Stimulated activated CD4-positive, alpha-beta T cell treated with anti-CD3 and anti-CD28 coated beads, Interleukin-4, amount 100 ng/mL, for 4 hours (primary cell): ENCODE measurements around the gene ITGAD.
A peak's percentile ranks its signal among the peaks of the same experiment; 100 is the strongest.
"Not testable (repeated sequence)": the region's sequence is repeated elsewhere in the genome, so short reads cannot be mapped to it uniquely, and the experiment has no call there.

ENCODE experiments used
- DNase-seq, 2 experiments: peaks; one replicate each; pipeline ENCODE4 v3.0.0-alpha.2; 2020

ITGAD gene

GRCh38 chr16:31407406-31407805 is 14.3 kb downstream of the ITGAD start:
- DNase-seq, result no peak

GRCh38 chr16:31409433-31409832 is 16.3 kb downstream of the ITGAD start:
- DNase-seq, result no peak

- DNase-seq, result no peak
Observed at GRCh38 chr16:31410082-31410481, 16.9 kb downstream of the ITGAD start.

- DNase-seq, result no peak
Observed at GRCh38 chr16:31411024-31411844, 18.1 kb downstream of the ITGAD start.

GRCh38 chr16:31412750-31413149 is 19.6 kb downstream of the ITGAD start:
- DNase-seq, result no peak

GRCh38 chr16:31413381-31413780 is 20.2 kb downstream of the ITGAD start:
- DNase-seq, result no peak

GRCh38 chr16:31413943-31414342 is 20.8 kb downstream of the ITGAD start:
- DNase-seq, result no peak

GRCh38 chr16:31414706-31415105 is 21.6 kb downstream of the ITGAD start:
- DNase-seq, result no peak

GRCh38 chr16:31416371-31416770 is 23.2 kb downstream of the ITGAD start:
- no peak for DNase-seq

GRCh38 chr16:31417036-31417435 is 23.9 kb downstream of the ITGAD start:
- DNase-seq, result not testable (repeated sequence)

- no peak for DNase-seq
Observed at GRCh38 chr16:31417916-31418315, 24.8 kb downstream of the ITGAD start.

- DNase-seq, result no peak
Observed at GRCh38 chr16:31420037-31420436, 26.9 kb downstream of the ITGAD start.

GRCh38 chr16:31421587-31421986 is 28.5 kb downstream of the ITGAD start:
- peak in 1 of 2 experiments; percentile 12 for DNase-seq

- no peak for DNase-seq
Observed at GRCh38 chr16:31423241-31423640, 30.1 kb downstream of the ITGAD start.

GRCh38 chr16:31423801-31424200 is 30.7 kb downstream of the ITGAD start:
- DNase-seq, result no peak

- DNase-seq, result peak; percentile 73 to 83
Observed at GRCh38 chr16:31427441-31428278, 34.5 kb downstream of the ITGAD start.

GRCh38 chr16:31428279-31428597 is 35.1 kb downstream of the ITGAD start, which contains the start of gene COX6A2:
Gene COX6A2 (minus strand): TSS chr16:31428360. CDS start chr16:31428325, 35 bp downstream.
- DNase-seq, result no peak

GRCh38 chr16:31428638-31429247 is 35.6 kb downstream of the ITGAD start:
- DNase-seq, result no peak

- no peak for DNase-seq
Observed at GRCh38 chr16:31429314-31429713, 36.2 kb downstream of the ITGAD start.

- no peak for DNase-seq
Observed at GRCh38 chr16:31429796-31430195, 36.7 kb downstream of the ITGAD start.

- DNase-seq, result no peak
Observed at GRCh38 chr16:31430380-31431052, 37.4 kb downstream of the ITGAD start.

- no peak for DNase-seq
Observed at GRCh38 chr16:31435341-31436220, 42.4 kb downstream of the ITGAD start.
